Stimulated activated CD4-positive, alpha-beta T cell treated with anti-CD3 and anti-CD28 coated beads, Interleukin-2, amount 100 ng/mL, for 4 hours (primary cell): ENCODE results near the gene INPP5A.

Source experiments
- DNase-seq: peaks from one replicate; pipeline ENCODE4 v3.0.0-alpha.2; 2020; ENCODE audit warnings: low read depth

The INPP5A gene

DNA sequence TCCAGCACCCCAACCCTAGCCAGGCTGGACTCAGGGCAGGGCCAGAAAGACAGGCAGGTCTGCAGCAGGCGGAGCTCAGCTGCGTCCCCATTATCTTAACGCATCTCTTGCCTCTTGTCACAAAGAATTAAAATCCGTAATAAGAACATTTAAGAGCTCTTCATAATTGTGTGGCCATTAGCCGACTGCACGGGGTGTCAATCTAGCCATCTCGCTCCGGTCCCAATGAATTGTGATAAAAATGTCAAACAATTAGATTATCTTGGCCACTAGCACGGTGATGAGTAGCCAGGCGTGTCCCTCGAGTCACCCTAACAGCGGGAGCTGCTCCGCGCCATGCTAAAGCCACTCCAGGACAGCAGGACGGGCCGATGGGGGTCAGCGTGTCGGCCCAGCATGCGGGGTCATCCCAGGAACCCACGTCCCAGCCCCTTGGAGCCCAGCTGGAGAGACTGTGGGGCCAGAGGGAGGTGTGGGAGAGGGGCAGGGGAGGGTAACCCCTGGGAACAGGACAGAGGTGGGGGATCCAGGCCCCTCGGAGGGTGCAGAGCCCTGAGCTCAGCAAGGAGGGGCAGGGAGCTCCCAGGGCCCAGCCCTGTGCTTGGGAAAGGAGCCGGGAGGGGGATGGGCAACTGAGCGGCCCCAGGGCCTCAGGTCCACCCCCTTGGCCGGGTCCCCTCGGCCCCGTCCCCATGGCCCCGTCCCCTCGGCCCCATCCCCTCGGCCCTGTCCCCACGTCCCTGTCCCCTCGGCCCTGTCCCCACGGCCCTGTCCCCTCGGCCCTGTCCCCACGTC lies 266.0 kb downstream of the INPP5A start:
- no peak for DNase-seq

DNA sequence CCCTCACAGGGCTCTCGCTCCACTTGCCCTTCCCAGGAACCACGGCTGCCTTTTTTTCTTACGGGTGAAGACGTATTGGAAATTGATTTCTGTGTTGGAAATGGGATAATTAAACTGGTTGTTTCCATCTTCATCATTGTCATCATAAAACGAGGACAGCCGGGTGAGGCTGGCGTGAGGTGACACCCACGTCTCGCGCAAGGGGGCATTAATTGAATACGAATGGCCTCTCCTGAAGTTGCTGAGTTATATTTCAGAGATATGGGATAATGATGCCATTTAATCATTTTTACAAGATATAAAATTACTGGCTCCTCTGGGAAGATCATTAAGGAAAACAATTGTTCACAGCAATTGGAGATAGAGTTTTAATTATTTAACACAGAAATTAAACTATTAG lies 266.7 kb downstream of the INPP5A start:
- DNase-seq = no peak

DNA sequence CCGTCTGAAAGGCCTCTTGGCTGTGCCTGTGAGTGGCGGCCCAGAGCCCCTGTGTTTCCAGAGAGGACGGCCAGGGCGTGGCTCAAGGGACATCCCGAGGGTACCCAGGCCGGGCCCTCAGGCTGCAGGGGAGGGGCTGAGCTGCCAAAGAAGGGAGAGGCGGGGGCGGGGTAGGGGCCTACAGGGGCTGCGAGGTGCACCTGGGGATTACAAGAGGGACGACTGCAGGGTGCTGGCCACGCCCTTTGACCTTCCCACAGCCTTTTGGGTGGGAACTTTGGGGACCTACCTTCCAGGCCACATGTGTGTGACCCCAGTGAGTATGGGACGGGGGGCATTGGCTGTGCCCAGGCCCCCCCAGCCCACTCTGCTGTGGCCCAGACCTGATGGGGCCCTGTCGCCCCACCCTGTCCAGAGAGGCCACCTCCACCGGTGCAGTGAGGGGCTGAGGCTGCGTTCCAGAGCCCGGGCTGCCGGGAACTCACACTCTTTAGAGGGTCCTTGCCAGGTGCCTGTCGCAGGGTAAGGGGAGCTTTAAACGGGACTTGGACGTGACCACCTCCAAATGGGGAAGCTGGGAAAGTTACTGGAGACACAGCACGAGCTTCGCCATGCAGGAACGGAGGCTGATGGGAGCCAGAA lies 267.3 kb downstream of the INPP5A start:
- no peak for DNase-seq

DNA sequence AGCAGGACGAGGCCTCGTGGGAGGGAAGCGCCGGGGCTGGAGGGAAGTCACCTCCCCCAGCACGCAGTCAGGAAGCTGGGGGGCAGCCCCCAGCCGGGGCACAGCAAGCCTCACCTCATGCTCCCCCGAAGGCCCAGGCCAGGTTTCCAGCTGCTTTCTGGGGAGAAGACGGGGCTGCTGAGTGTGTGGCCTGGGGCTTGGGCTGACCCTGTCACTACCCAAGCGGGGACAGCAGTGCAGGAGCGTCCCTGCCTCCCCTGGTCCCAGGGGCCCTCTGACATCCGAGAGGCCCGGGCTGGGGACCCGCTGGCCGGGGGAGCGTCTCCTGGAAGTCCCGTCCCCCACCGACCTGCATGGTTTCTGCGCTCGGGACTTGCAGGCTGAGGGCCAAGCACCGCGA lies 268.0 kb downstream of the INPP5A start:
- DNase-seq = no peak

DNA sequence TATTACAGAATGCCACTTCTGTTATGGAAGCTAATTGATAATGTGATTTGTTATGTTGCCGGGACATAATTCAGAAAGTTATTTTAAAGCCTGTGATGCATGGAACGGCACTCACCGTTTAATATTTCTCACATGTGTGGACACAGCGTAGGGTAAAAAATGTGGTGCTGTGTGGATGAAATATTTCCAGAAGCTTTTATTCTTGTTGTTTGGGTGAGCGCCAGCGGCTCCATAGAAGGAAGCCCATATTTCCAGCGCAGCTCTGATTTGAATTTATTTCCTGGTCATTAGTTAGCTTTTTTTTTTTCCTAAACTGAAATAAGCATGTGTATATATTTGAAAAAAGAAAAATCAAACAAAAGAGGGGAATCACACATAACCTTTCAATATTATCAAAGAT lies 268.5 kb downstream of the INPP5A start:
- no peak for DNase-seq

GRCh38 chr10:132806561-132807003 lies 269.0 kb downstream of the INPP5A start:
- DNase-seq = no peak

DNA sequence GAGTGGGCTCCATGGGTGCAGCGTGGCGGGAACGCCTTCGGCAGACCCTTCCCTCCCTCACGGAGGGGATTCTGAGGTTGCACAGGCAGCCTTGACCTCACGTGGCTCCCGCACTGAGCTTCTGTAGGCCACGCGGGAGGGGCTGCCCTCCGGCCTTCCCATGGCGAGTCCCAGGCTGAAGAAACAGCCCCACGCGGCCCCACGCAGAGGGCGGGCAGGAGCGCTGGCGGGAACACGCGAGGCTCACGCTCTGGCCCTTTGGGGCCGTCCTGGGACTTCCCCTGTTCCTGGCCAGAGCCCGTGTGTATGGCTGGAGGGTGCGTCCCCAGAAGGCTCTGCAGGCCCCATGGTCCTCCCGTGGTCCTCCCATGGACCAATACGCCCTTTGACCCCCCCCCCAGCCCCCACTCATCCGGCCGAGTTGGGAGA lies 270.0 kb downstream of the INPP5A start:
- DNase-seq = no peak

DNA sequence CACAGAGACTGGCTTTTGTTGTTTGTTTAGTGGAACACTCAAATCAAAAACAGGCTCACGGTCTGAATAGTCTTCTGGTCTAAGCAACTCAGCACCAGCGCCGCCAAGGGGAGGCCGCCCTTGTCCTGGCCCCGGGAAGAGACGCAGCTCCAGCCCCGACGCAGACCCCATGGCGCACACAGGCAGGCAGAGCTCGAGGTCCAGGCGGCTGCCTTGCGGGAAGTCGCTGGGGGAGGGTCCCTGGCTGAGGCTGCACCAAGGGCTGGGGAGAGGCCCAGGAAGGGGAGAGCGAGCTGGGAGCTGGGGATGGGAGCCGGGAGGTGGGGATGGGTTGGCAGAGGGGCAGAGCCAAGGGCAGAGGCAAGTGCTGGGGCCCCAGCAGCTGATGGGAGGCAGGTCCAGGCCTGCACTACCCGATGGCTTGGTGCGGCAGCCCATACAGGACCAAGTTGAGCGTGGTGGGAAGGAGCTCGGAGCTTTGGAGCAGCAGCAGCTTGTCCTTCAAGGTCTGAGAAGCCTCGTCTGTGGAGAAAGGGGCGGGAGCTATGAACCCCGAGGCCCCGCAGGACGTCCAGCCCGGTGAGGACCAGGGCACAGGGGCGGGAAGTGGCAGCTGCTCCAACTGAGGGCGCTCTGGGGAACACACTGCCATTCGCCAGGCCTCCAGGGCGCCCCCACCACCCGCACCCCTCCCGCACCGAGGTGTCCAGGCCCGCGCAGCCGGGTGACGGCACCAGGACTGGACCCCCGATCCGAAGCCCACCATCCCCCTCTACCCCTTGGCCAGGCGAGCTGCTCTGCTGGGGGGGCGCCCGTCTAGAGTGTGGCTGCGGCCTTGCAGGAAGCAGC lies 271.0 kb downstream of the INPP5A start:
- no peak for DNase-seq

DNA sequence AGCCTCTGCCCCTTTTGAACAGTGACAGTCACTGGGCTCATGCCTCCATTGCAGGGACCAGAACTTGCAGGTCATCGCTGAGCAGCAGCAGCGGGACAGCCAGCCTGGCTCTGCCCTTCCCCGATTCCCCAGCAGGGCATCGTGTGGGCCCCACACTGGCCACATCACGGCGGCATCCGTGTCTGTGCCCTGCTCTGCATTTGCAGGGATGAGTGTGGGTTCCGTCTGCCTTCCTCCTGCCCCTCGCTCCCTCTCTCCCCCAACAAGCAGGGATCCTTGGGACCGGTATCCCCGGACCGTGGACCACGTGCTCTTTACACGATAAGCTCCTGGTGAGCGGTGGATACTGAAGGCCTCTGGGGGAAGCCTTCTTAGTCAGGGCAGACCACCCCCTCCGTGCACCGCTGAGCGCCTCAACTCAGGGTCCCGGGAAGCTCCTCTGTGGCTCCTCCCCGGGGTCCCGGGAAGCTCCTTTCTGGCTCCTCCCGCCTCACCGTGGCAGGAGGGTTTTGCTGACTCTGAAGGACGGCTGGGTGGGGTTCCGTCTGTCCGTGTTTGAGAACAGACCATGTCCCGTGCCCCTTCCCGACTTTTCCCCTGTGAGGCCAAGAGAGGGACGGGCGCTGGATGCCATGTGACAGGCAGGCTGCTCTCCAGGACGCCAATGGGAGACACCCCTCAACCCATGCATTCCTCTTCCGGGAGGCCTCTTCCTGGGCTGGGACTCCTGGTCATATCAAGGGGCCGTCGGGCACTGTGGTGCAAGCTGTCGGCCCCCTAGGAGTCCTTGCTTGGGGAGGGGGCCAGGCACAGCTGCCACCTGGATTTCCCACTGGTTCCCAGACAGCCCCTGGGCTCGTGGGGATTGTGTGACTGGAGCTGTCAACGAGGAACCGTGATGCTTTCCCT lies 271.9 kb downstream of the INPP5A start:
- DNase-seq = no peak

GRCh38 chr10:132810141-132810806 lies 272.7 kb downstream of the INPP5A start:
- DNase-seq = no peak

GRCh38 chr10:132810807-132811700 lies 273.5 kb downstream of the INPP5A start:
- DNase-seq = no peak

- DNase-seq = no peak
Observed at GRCh38 chr10:132811891-132812481, 274.4 kb downstream of the INPP5A start.

- no peak for DNase-seq
Observed at GRCh38 chr10:132812520-132812919, 274.9 kb downstream of the INPP5A start.

DNA sequence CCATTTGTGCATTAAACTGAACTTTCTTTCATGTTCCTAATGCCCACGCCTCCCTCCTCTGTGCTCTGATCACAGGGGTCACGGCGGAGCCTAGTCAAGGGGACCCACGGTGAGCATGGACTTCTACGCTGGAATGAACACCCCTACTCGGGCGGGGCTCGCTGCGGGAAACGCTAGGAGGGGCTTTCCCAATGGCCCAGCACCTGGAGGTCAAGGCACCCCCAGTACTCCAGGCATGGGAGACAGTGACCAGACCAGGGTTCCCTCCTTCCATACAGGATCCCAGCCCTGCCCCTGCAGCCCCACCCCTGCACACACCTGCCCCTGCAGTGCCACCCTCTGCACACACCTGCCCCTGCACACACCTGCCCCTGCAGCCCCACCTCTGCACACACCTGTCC lies 275.4 kb downstream of the INPP5A start:
- no peak for DNase-seq

GRCh38 chr10:132813560-132814468 lies 276.2 kb downstream of the INPP5A start:
- DNase-seq = no peak

DNA sequence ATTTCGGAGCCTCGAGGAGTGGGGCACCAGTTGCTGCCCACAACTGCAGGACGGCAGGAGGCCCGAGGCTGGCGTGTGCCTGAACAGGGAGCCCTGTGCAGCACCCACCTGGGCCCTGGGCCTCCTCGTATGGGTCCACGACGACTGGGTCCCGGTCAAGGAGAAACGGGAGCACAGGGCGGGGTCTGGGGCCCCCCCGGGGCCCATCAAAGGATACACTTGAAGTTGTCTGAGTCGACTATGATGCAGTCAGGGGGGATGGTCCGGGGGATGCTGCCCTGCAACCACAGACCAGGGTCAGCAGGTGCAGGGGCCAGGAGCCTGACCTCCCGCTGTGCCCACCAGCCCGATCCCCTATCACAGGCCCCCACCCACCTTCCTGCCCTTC lies 276.9 kb downstream of the INPP5A start:
- no peak for DNase-seq

DNA sequence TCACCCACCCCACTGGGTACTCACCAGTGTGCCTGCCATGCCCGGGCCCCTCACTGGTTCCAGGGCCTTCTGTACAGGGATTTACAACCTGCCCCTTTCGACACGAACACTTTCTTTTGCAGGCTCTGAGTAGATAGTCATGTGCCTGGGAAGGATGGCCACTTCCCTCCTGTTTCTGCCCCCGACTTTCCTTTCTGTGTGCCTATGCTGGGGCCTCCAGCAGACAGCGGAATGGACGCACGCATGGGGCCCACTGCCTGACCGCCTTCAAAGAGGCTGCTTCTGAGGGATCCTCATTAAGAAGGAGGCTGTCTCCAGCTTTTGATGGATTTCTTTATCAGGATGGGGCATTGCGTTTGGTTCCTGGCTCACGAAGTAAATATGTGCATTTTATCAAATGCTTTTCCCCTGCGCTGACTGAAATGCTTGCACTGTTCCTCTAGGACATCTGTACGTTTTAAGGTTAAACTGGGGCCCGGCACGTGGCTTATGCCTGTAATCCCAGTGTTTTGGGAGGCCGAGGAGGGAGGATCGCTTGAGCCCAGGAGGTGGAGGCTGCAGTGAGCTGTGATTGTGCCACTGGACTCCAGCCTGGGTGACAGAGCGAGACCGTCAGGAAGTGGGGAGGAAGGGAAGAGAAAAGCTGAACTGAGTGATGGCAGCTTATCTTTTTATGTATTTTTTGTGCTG lies 277.7 kb downstream of the INPP5A start:
- no peak for DNase-seq

- no peak for DNase-seq
Observed at GRCh38 chr10:132816718-132817117, 279.1 kb downstream of the INPP5A start.
